Duodenal mucosa (tissue), 2 donors: ENCODE data around the gene RAI14.

Source experiments
- H3K27ac ChIP-seq: one replicate; pipeline ENCODE4 v1.7.0; 2013; ENCODE audit warnings: low read depth, low read length
- H3K27me3 ChIP-seq, 2 donors: one replicate each; pipeline ENCODE4 v1.7.0; 2013; ENCODE audit warnings: low read length in 2 of 2, control low read depth in 1 of 2; ENCODE audit not compliant: insufficient read depth in 2 of 2, control insufficient read depth in 1 of 2
- H3K36me3 ChIP-seq, 2 donors: one replicate each; pipeline ENCODE4 v1.7.0; 2013; ENCODE audit warnings: low read length in 2 of 2, control low read depth in 1 of 2; ENCODE audit not compliant: insufficient read depth in 2 of 2, control insufficient read depth in 1 of 2
- H3K4me1 ChIP-seq, 2 donors: one replicate each; pipeline ENCODE4 v1.7.0; 2013; ENCODE audit warnings: low read length in 2 of 2, control low read depth in 1 of 2; ENCODE audit not compliant: insufficient read depth in 2 of 2, control insufficient read depth in 1 of 2
- H3K4me3 ChIP-seq, 2 donors: one replicate each; pipeline ENCODE4 v1.7.0; 2013; ENCODE audit warnings: low read length in 2 of 2, low read depth in 1 of 2
- H3K9ac ChIP-seq, 2 donors: one replicate each; pipeline ENCODE4 v1.7.0; 2013; ENCODE audit warnings: low read length in 2 of 2, low read depth in 1 of 2
- H3K9me3 ChIP-seq, 2 donors: one replicate each; pipeline ENCODE4 v1.7.0; 2013; ENCODE audit warnings: low read length in 2 of 2, control low read depth in 1 of 2; ENCODE audit not compliant: control insufficient read depth in 1 of 2

The RAI14 gene

GRCh38 chr5:34673463-34674125, 17.5 kb downstream of the RAI14 start:
- H3K9ac ChIP-seq = no peak overlapping the region
- H3K9me3 ChIP-seq = no peaks in the 10 kb centered on the region
- peaks cover 4 to 18% of the 10 kb centered on the region in 2 donors for H3K4me1 ChIP-seq
- H3K27ac ChIP-seq = no peak overlapping the region
- H3K4me3 ChIP-seq = no peak overlapping the region
- H3K27me3 ChIP-seq = no peaks in the 10 kb centered on the region
- no peaks in the 10 kb centered on the region for H3K36me3 ChIP-seq

DNA sequence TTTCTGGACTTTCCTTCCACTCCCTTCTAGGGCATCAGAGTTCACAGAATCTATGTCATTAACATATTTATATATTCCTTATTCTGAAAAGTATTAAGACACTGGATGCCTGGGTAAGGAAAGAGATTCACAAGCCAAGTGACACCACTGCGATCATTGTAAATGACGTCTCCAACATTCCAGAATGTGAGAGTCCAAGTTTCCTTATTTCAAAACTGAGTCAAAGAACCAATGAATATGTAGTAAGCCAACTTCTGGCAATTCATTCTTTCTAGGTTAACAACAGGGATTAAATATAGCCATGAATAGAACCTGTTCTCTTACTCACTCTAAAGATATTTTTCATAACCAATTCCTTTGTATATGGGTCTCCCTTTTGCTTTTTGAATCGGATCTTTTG, 18.1 kb downstream of the RAI14 start:
- H3K27me3 ChIP-seq = no peaks in the 10 kb centered on the region
- no peaks in the 10 kb centered on the region for H3K36me3 ChIP-seq
- no peaks in the 10 kb centered on the region for H3K9me3 ChIP-seq
- no peak overlapping the region for H3K9ac ChIP-seq
- H3K27ac ChIP-seq = no peak overlapping the region
- H3K4me3 ChIP-seq = no peak overlapping the region
- H3K4me1 ChIP-seq = peaks cover 4 to 18% of the 10 kb centered on the region in 2 donors

- Histone ChIP-seq H3K27ac (no peak overlapping the region), H3K4me3 (no peak overlapping the region), H3K4me1 (peaks cover 4 to 12% of the 10 kb centered on the region in 2 donors), H3K36me3 (no peaks in the 10 kb centered on the region), H3K9ac (no peak overlapping the region), H3K9me3 (no peaks in the 10 kb centered on the region), H3K27me3 (no peaks in the 10 kb centered on the region)
These were observed 19.7 kb downstream of the RAI14 start for GRCh38 chr5:34675857-34676256.

DNA sequence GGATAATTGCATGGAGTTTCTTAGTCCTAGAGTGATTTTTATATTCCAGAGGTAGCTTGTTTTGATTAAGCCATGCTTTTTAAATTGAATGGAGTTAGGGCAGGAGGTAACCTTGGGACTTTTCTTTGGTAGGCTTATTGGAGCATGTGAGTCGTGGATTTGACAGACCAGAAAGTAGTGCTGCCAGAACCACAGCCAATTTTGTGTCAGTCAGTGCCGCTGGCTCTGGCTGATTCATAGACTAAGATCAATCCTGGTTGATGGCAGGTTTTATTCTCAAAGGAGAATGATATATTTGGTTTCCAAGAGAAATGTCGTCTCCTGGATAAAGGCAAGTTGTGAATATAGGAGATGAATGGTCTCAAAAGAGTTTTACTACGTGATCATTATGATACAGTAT, 20.3 kb downstream of the RAI14 start:
- H3K4me3 ChIP-seq = no peak overlapping the region
- peaks cover 0 to 8% of the 10 kb centered on the region in 2 donors for H3K4me1 ChIP-seq
- no peak overlapping the region for H3K27ac ChIP-seq

DNA sequence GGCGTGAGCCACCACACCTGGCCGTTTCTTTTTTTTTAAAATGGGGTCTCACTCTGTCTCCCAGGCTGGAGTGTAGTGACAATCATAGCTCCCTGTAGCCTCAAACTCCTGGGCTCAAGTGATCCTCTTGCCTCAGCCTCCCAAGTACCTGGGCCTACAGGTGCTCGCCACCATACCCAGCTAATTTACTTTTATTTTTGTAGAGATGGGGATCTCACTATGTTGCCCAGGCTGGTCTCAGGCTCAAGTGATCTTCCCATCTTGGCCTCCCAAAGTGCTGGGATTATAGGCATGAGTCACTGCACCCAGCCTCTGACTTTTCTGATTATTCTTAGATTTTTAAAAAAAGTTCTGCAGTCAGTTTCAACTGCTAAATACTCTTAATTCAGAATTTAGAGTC, 21.3 kb downstream of the RAI14 start:
- Histone ChIP-seq H3K27me3 (no peaks in the 10 kb centered on the region), H3K4me1 (peaks cover 0 to 8% of the 10 kb centered on the region in 2 donors), H3K4me3 (no peak overlapping the region), H3K9me3 (no peaks in the 10 kb centered on the region), H3K36me3 (no peaks in the 10 kb centered on the region), H3K9ac (no peak overlapping the region), H3K27ac (no peak overlapping the region)

More for the DNA sequence above, 20.3 kb downstream of the RAI14 start:
- H3K9ac ChIP-seq = no peak overlapping the region
- no peaks in the 10 kb centered on the region for H3K27me3 ChIP-seq
- no peaks in the 10 kb centered on the region for H3K36me3 ChIP-seq
- H3K9me3 ChIP-seq = no peaks in the 10 kb centered on the region

DNA sequence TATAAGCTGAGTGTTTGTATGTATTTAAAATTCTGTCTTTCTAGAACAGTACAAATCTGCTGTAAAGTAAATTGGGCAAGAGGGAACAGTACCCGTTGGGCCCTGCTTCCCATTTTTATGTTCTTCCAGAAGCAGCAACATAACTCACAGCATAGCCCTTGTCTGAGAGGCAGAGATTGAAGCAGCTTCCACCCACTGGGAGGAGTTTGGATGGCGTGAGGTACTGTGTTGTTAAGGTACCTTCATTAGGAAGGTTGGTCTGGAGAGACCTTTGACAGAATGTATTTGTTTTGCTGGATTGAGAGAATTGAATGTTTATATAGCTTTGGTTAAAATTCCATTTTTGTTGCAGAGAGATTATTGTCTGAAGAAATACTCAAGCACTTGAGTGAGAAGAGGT, 24.8 kb downstream of the RAI14 start:
- no peak overlapping the region for H3K4me3 ChIP-seq
- H3K36me3 ChIP-seq = no peaks in the 10 kb centered on the region
- no peaks in the 10 kb centered on the region for H3K27me3 ChIP-seq
- no peak overlapping the region for H3K27ac ChIP-seq
- no peaks in the 10 kb centered on the region for H3K9me3 ChIP-seq
- H3K4me1 ChIP-seq = peaks cover 0 to under 1% of the 10 kb centered on the region in 2 donors
- no peak overlapping the region for H3K9ac ChIP-seq

DNA sequence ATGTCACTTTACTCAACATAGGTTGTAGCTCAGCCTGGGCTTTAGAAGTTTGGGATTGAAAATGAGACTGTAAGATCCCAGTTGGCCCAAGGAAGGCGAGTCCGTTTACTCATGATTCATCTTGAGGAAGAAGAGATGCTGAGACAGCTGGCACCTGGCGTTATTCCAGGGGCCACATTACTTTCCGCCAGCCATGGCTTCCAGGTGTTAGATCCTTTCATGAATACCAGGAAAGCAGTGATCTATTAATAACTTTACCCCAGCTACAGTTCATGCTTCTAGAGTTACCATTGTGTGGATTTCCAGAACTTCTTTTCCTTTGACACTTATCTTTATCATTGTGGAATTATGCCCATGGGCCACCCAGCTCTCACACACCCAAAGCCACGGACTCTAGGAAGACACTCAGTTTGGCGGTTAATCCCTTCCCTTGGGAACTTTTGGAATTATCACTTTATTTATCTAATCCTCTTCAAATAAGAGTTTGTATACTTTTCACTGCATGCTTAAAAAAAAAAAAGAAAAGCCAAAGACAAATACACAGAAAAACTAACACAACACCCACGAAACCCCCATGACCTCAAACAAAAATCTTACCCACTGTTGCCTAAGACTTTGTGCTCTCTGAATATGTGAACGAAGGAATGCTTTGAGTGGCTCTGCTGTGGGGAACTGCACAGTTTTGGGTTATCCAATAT, 26.9 kb downstream of the RAI14 start:
- Histone ChIP-seq H3K27me3 (no peaks in the 10 kb centered on the region), H3K9ac (no peak overlapping the region), H3K27ac (no peak overlapping the region), H3K4me1 (peaks cover 12 to 13% of the 10 kb centered on the region in 2 donors), H3K9me3 (no peaks in the 10 kb centered on the region), H3K36me3 (no peaks in the 10 kb centered on the region), H3K4me3 (no peak overlapping the region)

- Histone ChIP-seq H3K27ac (no peak overlapping the region), H3K9me3 (no peaks in the 10 kb centered on the region), H3K27me3 (no peaks in the 10 kb centered on the region), H3K36me3 (no peaks in the 10 kb centered on the region), H3K9ac (no peak overlapping the region), H3K4me1 (peaks cover 14 to 16% of the 10 kb centered on the region in 2 donors), H3K4me3 (no peak overlapping the region)
These were observed 28.3 kb downstream of the RAI14 start for GRCh38 chr5:34684281-34684979.

DNA sequence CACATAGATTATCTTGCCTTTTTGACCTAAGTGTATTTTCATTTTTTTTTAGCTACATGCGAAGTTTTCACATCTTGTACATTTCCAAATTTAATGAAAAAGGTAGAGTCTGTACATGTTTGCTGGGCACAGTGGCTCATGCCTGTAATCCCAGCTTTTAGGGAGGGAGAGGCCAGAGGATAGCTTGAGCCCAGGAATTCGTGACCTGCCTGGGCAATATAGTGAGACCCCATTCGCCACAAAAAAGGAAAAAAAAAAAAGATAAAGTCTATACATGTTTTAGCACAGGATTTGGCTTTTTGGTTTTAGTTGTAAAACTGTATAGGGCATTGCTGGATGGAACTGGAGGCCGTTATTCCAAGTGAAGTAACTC, 28.8 kb downstream of the RAI14 start:
- H3K9me3 ChIP-seq = no peaks in the 10 kb centered on the region
- H3K27me3 ChIP-seq = no peaks in the 10 kb centered on the region
- H3K4me1 ChIP-seq = peaks cover 14 to 16% of the 10 kb centered on the region in 2 donors
- no peak overlapping the region for H3K4me3 ChIP-seq
- H3K9ac ChIP-seq = no peak overlapping the region
- no peak overlapping the region for H3K27ac ChIP-seq
- H3K36me3 ChIP-seq = no peaks in the 10 kb centered on the region

- Histone ChIP-seq H3K9ac (no peak overlapping the region), H3K9me3 (no peaks in the 10 kb centered on the region), H3K27ac (no peak overlapping the region), H3K4me3 (no peak overlapping the region), H3K4me1 (peaks cover 14 to 16% of the 10 kb centered on the region in 2 donors), H3K36me3 (no peaks in the 10 kb centered on the region), H3K27me3 (no peaks in the 10 kb centered on the region)
These were observed 29.5 kb downstream of the RAI14 start for GRCh38 chr5:34685485-34686165.
